ENCODE data around the gene PSEN1.

- TF ChIP-seq ATF7 (IDR thresholded peaks at IDR 0.05; ENCODE audit: low read depth): no peak
- no peak for TF ChIP-seq CEBPZ (IDR thresholded peaks at IDR 0.05; ENCODE audit: low read depth, low read length)
- no peak for TF ChIP-seq MTA3 (IDR thresholded peaks at IDR 0.05; ENCODE audit: borderline replicate concordance, low read length)
- TF ChIP-seq RAD51 (IDR thresholded peaks at IDR 0.05): no peak
- no peak for TF ChIP-seq GABPA (IDR thresholded peaks at IDR 0.05; ENCODE audit: low read depth)
- no peak for TF ChIP-seq BCL11A (IDR thresholded peaks at IDR 0.05; ENCODE audit: low read depth, low read length)
- no peak for TF ChIP-seq CTCF (IDR thresholded peaks at IDR 0.05 in 2 of 3, conservative IDR thresholded peaks at IDR 0.05 in 1 of 3; ENCODE audit: control insufficient read depth in 2 of 3, extremely low read depth in 1 of 3, insufficient read depth in 1 of 3, low read depth in 3 of 3, low read length in 3 of 3)
Observed at GRCh38 chr14:73208390-73208789, 72.1 kb downstream of the PSEN1 start.

Measured in GM12878 (cell line).